GM19467 (cell line): ENCODE results near the gene ADAMTS12.
"Not testable (repeated sequence)": the region's sequence is repeated elsewhere in the genome, so short reads cannot be mapped to it uniquely, and the experiment has no call there.

Experiments
- ATAC-seq: cut with Tn5 transposase; IDR thresholded peaks from one replicate; pipeline ENCODE4 v1.9.1; 2021; ENCODE audit warnings: mild to moderate bottlenecking, moderate library complexity; ENCODE audit not compliant: unreplicated experiment

The ADAMTS12 gene

DNA sequence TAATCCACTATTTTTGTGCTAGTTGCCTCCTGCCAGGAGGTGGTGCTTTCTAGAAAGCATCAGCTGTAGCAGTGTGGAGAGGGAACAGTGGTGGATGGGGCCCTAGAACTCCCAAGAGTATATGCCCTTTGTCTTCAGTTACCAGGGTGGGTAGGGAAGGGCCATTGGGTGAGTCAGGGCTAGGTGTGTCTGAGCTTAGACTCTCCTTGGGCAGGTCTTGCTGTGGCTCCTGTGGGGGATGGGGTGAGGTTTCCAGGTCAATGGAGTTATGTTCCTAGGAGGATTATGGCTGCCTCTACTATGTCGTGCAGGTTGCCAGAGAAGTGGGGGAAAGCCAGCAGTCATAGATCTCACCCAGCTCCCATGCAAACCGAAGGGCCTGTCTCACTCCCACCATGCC is 11.3 kb upstream of the ADAMTS12 start:
- no peak for ATAC-seq

- no peak for ATAC-seq
These were observed 9.4 kb upstream of the ADAMTS12 start for GRCh38 chr5:33901156-33901555.

DNA sequence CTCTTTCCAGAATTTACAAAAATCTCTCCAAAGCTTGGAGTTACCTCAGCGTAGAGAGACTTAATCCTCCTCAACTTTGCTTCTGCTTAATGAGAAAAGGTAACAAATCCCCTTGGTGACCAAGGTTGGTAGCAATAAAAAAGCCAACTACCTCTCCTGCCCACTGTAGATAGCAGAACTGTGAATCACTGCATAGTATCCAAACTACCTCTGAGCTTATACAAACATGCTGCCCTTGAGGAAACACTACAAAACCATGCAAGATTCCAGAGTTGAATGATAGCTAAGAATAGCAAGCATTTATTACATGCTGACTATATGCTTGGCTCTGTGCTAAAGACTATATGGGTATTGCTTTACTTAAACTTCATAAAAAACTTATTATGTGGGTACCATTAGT is 2.8 kb upstream of the ADAMTS12 start:
- no peak for ATAC-seq

- ATAC-seq, result no peak
These were observed 889 bp upstream of the ADAMTS12 start for GRCh38 chr5:33892620-33893137.

DNA sequence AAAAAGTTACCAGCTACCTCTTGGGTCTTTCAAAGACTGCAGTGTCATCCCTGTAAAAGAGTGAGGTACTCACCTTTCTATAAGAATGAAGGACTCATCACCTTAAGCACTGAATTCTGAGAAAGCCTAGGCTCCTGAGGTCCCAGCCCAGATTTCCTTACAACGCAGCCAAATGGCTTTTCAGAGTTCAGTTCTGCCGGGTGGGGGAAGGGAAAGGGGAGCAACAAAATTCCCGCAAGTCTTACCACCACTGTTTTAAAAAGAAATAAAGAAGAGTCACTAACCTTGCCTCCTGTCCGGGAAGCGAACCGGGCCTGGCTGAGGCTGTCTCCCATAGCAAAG is 373 bp downstream of the ADAMTS12 start:
- ATAC-seq, result no peak

- ATAC-seq, result no peak
These were observed 1.4 kb downstream of the ADAMTS12 start for GRCh38 chr5:33890131-33891032.

GRCh38 chr5:33888587-33888986 is 3.2 kb downstream of the ADAMTS12 start:
- ATAC-seq, result no peak

GRCh38 chr5:33887268-33887667 is 4.5 kb downstream of the ADAMTS12 start:
- ATAC-seq, result no peak

DNA sequence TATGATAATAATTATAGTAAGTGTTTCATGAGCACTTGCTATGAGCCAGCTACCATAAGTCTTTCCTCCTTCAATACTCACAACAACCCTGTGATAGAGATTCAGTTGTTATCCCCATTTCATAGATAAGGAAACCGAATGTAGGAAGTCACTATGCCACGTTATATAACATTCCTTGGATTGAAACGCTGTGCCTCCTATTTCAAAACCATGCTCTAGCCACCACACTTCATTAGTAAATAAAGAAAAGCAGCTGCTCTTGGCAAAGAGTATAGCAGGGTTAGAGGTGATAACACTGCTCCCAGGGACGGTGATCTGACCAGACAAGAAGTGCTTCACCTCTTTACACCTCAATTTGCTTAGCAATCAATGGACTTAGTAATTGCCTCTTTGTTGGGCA is 5.5 kb downstream of the ADAMTS12 start:
- ATAC-seq, result no peak

DNA sequence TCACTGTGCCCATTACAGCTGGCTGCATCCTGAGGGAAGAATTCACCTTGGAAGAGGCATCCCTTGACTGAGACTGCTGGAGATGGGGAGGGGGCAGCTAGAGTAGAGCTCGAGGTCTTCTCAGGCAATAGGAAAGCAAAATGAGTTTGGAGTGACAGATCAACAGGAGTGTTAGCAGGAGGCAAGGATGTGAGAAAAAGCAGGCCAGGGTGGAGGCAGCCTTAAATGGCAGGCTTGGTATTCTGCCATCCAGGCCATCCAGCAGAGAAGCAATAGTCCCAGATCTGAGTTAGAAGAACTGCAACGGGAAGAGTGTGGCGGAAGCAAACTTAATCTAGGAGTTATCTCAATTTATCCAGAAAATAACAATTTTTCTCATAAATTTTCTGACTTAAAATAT is 6.1 kb downstream of the ADAMTS12 start:
- no peak for ATAC-seq

- no peak for ATAC-seq
These were observed 8.3 kb downstream of the ADAMTS12 start for GRCh38 chr5:33883482-33883881.

- no peak for ATAC-seq
These were observed 11.5 kb downstream of the ADAMTS12 start for GRCh38 chr5:33880319-33880718.

GRCh38 chr5:33877449-33877848 is 14.3 kb downstream of the ADAMTS12 start:
- ATAC-seq, result no peak

DNA sequence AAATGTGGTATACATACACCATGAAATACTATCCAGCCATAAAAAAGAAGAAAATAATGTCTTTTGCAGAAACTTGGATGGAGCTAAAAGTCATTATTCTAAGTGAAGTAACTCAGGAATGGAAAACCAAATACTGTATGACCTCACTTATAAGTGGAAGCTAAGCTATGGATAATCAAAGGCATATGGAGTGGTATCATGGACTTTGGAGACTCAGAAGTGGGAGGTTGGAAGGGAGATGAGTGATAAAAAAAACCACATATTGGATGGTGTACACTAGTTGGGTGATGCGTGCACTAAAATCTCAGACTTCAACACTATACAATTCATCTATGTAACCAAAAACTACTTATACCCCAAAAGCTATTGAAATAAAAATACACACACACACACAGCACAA is 24.5 kb downstream of the ADAMTS12 start:
- ATAC-seq, result no peak

- ATAC-seq, result not testable (repeated sequence)
These were observed 32.6 kb downstream of the ADAMTS12 start for GRCh38 chr5:33859177-33859576.

DNA sequence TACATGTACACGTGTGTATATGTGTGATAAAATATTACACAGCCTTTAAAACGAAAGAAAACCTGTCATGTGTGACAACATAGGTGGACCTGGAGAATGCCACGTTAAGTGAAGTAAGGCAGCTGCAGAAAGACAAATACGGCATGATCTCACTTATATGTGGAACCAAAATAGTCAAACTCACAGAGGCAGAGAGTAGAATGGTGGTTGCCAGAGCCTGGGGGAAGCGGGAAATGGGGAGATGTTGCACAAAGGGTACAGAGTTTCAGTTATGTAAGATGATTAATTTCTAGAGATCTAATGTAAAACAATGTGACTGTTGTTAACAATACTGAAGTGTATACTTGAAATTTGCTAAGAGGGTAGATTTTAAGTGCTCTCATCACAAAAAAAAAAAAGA is 34.8 kb downstream of the ADAMTS12 start:
- peak; percentile 50 for ATAC-seq

DNA sequence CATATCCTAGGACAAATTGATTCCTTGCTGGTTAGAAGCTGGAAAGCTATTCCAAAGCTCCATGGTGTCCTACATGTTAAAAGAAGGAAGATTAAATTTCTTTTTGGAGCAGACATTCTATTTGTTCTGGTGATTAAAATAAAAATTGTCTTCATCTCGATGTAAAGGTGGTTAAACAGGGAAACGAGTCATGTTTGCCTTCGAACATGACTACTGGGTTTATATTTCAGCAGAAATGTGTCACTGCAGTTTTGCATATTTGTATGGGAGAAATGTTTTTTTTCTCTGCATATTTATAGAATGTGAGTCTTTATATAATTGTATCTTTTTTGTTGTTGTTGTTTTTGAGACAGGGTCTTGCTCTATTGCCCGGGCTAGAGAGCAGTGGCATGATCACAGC is 36.4 kb downstream of the ADAMTS12 start:
- ATAC-seq, result no peak

DNA sequence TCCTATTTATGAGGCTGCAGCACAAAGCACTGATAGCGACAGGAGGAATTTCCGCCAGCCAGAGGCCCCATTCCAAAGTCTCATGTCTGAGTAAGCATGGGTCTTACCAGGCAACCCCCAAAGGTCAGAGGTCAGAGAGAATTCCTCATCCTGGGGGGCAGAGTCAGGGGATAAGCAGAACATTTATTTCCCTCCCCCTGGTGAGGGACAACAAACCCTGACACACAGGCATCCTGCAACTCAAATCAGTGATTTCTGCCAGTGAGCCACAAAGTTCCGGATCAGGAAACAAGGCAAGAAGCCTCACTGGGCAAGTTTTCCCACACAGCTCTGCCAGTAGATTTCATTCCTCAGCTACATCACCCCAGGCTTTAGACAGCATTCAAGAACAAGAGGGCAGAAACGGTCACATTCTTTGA is 37.0 kb downstream of the ADAMTS12 start:
- ATAC-seq, result no peak

GRCh38 chr5:33852837-33853236 is 39.0 kb downstream of the ADAMTS12 start:
- no peak for ATAC-seq

- ATAC-seq, result no peak
These were observed 39.5 kb downstream of the ADAMTS12 start for GRCh38 chr5:33852319-33852718.

DNA sequence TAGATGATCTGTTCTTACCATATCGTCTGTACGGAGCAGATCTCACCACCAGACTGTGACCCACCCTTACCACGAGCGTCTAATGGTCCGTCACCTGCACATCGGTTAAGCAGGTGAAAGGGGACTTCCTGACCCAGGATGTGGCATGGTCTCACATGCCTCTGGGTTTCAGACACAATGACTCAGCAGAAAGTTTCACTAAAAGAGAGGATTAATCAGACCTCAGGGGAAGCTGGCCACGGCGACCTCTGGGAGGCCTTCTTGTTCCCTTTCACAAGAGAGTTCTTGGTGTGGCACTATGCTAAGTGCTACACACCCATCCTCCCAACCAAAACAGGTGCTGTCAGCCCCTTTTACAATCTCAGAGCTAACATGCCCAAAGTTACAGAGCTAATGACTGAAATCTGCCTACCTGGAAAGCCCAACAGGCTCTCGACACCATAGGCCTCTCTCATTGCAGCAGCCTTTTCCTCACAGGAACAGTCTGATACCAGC is 41.6 kb downstream of the ADAMTS12 start:
- peak; percentile 95 for ATAC-seq

GRCh38 chr5:33848554-33848953 is 43.2 kb downstream of the ADAMTS12 start:
- ATAC-seq, result no peak

GRCh38 chr5:33846851-33847250 is 44.9 kb downstream of the ADAMTS12 start:
- no peak for ATAC-seq
